ENCODE measurements around the gene MAGI2.

DNA sequence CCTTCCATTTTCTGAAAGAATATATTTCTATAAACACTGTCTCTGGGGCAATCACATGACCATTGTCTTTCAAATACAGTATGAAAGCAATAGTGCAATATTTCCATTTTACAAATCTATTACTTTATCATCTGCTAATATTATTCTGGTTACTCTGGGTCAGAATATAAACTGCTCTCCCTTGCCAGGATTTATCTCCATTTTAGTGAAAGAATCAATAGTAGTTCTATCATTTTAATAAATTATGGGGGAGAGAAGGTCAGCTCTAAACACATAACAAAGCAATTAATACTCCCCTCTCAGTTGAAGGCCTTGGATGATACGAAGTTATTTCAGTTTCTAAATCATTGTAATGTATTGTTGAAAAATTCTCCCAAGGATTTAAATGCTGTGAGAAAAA is 608.3 kb downstream of the MAGI2 start:
- TF ChIP-seq, protein P1, sequence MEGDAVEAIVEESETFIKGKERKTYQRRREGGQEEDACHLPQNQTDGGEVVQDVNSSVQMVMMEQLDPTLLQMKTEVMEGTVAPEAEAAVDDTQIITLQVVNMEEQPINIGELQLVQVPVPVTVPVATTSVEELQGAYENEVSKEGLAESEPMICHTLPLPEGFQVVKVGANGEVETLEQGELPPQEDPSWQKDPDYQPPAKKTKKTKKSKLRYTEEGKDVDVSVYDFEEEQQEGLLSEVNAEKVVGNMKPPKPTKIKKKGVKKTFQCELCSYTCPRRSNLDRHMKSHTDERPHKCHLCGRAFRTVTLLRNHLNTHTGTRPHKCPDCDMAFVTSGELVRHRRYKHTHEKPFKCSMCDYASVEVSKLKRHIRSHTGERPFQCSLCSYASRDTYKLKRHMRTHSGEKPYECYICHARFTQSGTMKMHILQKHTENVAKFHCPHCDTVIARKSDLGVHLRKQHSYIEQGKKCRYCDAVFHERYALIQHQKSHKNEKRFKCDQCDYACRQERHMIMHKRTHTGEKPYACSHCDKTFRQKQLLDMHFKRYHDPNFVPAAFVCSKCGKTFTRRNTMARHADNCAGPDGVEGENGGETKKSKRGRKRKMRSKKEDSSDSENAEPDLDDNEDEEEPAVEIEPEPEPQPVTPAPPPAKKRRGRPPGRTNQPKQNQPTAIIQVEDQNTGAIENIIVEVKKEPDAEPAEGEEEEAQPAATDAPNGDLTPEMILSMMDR (IDR thresholded peaks at IDR 0.05; ENCODE audit: low read depth, low read length, missing input control): no peak
- TF ChIP-seq ATF3 (IDR thresholded peaks at IDR 0.05): no peak

Data from liver (tissue), 3 donors.